ENCODE results near the gene PPP2R2C. TPM values are rescaled to one million over a fixed set of nuclear protein-coding genes. Genes with fewer than 3 reads are reported as not detected.

Gene PPP2R2C
- total and polyA plus RNA-seq, 9 of the 15 experiments (the other 6 are each of a cell fraction or from before 2014, with no cell fraction given): 0.04 to 0.06 TPM; not detected in 7

DNA sequence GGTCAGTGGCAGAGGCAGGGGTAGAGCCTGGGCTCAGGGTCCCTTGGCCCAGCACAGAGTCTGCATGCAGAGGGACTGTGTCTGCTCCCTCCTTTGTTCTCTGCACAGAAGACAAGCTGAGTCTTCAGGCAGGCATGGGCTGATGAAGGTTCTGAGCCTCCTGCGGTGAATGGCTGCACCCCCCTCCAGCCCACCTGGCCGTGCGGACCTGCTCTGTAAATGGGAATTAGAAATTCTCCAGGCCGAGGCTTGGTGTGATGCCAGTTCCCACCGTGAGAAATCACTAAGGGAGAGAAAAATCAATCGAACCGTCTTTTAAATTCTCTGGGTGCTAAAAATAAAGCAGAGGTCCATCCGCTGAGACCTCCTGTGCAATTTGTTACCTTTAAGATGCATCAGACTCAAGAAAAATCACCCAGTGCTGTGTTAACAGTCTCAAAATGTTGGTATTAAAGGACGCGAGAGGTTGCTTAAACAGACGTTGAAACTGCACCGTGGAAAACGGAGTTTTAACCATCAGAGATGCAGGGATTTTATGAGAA lies 106.8 kb downstream of the PPP2R2C start (continued):
- TF ChIP-seq, protein P1, sequence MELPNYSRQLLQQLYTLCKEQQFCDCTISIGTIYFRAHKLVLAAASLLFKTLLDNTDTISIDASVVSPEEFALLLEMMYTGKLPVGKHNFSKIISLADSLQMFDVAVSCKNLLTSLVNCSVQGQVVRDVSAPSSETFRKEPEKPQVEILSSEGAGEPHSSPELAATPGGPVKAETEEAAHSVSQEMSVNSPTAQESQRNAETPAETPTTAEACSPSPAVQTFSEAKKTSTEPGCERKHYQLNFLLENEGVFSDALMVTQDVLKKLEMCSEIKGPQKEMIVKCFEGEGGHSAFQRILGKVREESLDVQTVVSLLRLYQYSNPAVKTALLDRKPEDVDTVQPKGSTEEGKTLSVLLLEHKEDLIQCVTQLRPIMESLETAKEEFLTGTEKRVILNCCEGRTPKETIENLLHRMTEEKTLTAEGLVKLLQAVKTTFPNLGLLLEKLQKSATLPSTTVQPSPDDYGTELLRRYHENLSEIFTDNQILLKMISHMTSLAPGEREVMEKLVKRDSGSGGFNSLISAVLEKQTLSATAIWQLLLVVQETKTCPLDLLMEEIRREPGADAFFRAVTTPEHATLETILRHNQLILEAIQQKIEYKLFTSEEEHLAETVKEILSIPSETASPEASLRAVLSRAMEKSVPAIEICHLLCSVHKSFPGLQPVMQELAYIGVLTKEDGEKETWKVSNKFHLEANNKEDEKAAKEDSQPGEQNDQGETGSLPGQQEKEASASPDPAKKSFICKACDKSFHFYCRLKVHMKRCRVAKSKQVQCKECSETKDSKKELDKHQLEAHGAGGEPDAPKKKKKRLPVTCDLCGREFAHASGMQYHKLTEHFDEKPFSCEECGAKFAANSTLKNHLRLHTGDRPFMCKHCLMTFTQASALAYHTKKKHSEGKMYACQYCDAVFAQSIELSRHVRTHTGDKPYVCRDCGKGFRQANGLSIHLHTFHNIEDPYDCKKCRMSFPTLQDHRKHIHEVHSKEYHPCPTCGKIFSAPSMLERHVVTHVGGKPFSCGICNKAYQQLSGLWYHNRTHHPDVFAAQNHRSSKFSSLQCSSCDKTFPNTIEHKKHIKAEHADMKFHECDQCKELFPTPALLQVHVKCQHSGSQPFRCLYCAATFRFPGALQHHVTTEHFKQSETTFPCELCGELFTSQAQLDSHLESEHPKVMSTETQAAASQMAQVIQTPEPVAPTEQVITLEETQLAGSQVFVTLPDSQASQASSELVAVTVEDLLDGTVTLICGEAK (IDR thresholded peaks at IDR 0.05): no peak
- TF ChIP-seq, protein P1 (CRISPR knock-in tag; IDR thresholded peaks at IDR 0.05): no peak
- TF ChIP-seq MECOM (CRISPR knock-in tag; IDR thresholded peaks at IDR 0.05): no peak
- TF ChIP-seq, protein P2, sequence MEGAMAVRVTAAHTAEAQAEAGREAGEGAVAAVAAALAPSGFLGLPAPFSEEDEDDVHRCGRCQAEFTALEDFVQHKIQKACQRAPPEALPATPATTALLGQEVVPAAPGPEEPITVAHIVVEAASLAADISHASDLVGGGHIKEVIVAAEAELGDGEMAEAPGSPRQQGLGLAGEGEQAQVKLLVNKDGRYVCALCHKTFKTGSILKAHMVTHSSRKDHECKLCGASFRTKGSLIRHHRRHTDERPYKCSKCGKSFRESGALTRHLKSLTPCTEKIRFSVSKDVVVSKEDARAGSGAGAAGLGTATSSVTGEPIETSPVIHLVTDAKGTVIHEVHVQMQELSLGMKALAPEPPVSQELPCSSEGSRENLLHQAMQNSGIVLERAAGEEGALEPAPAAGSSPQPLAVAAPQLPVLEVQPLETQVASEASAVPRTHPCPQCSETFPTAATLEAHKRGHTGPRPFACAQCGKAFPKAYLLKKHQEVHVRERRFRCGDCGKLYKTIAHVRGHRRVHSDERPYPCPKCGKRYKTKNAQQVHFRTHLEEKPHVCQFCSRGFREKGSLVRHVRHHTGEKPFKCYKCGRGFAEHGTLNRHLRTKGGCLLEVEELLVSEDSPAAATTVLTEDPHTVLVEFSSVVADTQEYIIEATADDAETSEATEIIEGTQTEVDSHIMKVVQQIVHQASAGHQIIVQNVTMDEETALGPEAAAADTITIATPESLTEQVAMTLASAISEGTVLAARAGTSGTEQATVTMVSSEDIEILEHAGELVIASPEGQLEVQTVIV (CRISPR knock-in tag; IDR thresholded peaks at IDR 0.05; ENCODE audit: borderline replicate concordance): no peak
